ENCODE measurements around the gene LRP8. TPM values are rescaled to one million over a fixed set of nuclear protein-coding genes. Genes with fewer than 3 reads are reported as not detected.

Gene LRP8
- total and polyA plus RNA-seq, 9 of the 15 experiments (the other 6 are each of a cell fraction or from before 2014, with no cell fraction given) = 7.1 to 56.1 (median 31.3) TPM

DNA sequence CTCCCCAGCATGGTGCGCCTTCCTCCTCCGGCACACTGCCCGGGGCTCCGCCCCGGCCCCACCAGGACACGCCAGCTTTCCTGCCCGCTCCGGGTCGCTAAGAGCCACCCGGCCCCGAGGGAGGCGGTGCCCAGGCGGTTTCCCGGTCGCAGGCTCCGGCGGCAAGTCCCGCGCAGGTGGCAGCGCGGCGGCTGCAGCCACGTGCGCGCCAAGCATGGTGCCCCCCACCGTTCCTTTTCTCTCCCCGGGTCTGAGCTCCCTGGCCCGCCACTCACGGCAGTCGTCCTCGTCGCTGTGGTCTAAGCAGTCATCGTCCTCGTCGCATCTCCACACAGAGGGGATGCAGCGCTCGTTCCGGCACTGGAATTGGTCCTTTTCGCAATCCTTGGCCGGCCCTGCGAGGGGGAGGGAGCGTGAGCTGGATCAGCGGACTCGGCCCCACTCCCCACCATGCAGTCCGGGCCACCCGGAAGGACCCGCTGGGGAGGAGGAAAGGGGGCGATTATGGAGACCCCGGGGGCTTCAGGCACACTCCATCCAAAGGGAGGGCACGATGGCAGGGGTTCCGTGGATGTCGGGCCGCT is 1.2 kb downstream of the LRP8 start (continued):
- TF ChIP-seq ZNF12 (CRISPR knock-in tag; IDR thresholded peaks at IDR 0.05) (peak; percentile 22; the same call in 1 of the 2 replicates), BRD4 (IDR thresholded peaks at IDR 0.05) (0 out of 2 replicates have a peak, but pooled peaks have one; percentile 44), CREB1 (IDR thresholded peaks at IDR 0.05) (0 out of 2 replicates have a peak, but pooled peaks have one; percentile 2), CREB1 (CRISPR knock-in tag; IDR thresholded peaks at IDR 0.05) (peak; percentile 65; the same call in 1 of the 2 replicates), ZNF263 (CRISPR knock-in tag; IDR thresholded peaks at IDR 0.05; ENCODE audit: borderline replicate concordance) (0 out of 2 replicates have a peak, but pooled peaks have one; percentile 51), PCBP1 (IDR thresholded peaks at IDR 0.05; ENCODE audit: low read depth, low read length, poor library complexity, severe bottlenecking) (peak; percentile 59), THRAP3 (IDR thresholded peaks at IDR 0.05; ENCODE audit: borderline replicate concordance) (0 out of 2 replicates have a peak, but pooled peaks have one; percentile 58), HDAC1 (IDR thresholded peaks at IDR 0.05) (peak in 1 of 2 experiments; percentile 90; a peak in 1 of 4 replicates), TEAD1 (CRISPR knock-in tag; IDR thresholded peaks at IDR 0.05) (peak in 1 of 2 experiments; percentile 88; a peak in 2 of 4 replicates), ZNF224 (CRISPR knock-in tag; IDR thresholded peaks at IDR 0.05) (peak; percentile 77), GABPB2 (CRISPR knock-in tag; conservative IDR thresholded peaks at IDR 0.05) (0 out of 2 replicates have a peak, but pooled peaks have one; percentile 34), ETV5 (CRISPR knock-in tag; IDR thresholded peaks at IDR 0.05; ENCODE audit: low read depth) (no peak), TGIF2 (CRISPR knock-in tag; IDR thresholded peaks at IDR 0.05) (peak; percentile 42; the same call in 1 of the 2 replicates)
- TF ChIP-seq, protein P1, sequence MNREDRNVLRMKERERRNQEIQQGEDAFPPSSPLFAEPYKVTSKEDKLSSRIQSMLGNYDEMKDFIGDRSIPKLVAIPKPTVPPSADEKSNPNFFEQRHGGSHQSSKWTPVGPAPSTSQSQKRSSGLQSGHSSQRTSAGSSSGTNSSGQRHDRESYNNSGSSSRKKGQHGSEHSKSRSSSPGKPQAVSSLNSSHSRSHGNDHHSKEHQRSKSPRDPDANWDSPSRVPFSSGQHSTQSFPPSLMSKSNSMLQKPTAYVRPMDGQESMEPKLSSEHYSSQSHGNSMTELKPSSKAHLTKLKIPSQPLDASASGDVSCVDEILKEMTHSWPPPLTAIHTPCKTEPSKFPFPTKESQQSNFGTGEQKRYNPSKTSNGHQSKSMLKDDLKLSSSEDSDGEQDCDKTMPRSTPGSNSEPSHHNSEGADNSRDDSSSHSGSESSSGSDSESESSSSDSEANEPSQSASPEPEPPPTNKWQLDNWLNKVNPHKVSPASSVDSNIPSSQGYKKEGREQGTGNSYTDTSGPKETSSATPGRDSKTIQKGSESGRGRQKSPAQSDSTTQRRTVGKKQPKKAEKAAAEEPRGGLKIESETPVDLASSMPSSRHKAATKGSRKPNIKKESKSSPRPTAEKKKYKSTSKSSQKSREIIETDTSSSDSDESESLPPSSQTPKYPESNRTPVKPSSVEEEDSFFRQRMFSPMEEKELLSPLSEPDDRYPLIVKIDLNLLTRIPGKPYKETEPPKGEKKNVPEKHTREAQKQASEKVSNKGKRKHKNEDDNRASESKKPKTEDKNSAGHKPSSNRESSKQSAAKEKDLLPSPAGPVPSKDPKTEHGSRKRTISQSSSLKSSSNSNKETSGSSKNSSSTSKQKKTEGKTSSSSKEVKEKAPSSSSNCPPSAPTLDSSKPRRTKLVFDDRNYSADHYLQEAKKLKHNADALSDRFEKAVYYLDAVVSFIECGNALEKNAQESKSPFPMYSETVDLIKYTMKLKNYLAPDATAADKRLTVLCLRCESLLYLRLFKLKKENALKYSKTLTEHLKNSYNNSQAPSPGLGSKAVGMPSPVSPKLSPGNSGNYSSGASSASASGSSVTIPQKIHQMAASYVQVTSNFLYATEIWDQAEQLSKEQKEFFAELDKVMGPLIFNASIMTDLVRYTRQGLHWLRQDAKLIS (CRISPR knock-in tag; IDR thresholded peaks at IDR 0.05) = peak; percentile 77; the same call in 1 of the 2 replicates
- TF ChIP-seq, protein P2, sequence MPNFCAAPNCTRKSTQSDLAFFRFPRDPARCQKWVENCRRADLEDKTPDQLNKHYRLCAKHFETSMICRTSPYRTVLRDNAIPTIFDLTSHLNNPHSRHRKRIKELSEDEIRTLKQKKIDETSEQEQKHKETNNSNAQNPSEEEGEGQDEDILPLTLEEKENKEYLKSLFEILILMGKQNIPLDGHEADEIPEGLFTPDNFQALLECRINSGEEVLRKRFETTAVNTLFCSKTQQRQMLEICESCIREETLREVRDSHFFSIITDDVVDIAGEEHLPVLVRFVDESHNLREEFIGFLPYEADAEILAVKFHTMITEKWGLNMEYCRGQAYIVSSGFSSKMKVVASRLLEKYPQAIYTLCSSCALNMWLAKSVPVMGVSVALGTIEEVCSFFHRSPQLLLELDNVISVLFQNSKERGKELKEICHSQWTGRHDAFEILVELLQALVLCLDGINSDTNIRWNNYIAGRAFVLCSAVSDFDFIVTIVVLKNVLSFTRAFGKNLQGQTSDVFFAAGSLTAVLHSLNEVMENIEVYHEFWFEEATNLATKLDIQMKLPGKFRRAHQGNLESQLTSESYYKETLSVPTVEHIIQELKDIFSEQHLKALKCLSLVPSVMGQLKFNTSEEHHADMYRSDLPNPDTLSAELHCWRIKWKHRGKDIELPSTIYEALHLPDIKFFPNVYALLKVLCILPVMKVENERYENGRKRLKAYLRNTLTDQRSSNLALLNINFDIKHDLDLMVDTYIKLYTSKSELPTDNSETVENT (CRISPR knock-in tag; IDR thresholded peaks at IDR 0.05) = 0 out of 2 replicates have a peak, but pooled peaks have one; percentile 0
- TF ChIP-seq, protein P3, sequence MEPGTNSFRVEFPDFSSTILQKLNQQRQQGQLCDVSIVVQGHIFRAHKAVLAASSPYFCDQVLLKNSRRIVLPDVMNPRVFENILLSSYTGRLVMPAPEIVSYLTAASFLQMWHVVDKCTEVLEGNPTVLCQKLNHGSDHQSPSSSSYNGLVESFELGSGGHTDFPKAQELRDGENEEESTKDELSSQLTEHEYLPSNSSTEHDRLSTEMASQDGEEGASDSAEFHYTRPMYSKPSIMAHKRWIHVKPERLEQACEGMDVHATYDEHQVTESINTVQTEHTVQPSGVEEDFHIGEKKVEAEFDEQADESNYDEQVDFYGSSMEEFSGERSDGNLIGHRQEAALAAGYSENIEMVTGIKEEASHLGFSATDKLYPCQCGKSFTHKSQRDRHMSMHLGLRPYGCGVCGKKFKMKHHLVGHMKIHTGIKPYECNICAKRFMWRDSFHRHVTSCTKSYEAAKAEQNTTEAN (CRISPR knock-in tag; IDR thresholded peaks at IDR 0.05) = peak; percentile 30

Measured in K562 (cell line).